Osteoblast (primary cell): ENCODE measurements around the gene GPR17. TPM values are rescaled to one million over a fixed set of nuclear protein-coding genes. Genes with fewer than 3 reads are reported as not detected.
A peak's percentile ranks its signal among the peaks of the same experiment; 100 is the strongest.

Source experiments
- DNase-seq: peaks from one replicate; pipeline ENCODE4 v3.0.0; 2011; ENCODE audit warnings: low spot score, mixed read lengths; ENCODE audit not compliant: insufficient read length; ENCODE audit errors: missing footprints
- H2AFZ ChIP-seq: 2 replicates; pipeline ENCODE4 v1.6.0; 2011; ENCODE audit warnings: mild to moderate bottlenecking, low read length
- H3K27ac ChIP-seq: 2 replicates; pipeline ENCODE4 v1.5.1; 2011; ENCODE audit warnings: mild to moderate bottlenecking, low read depth, low read length, moderate library complexity
- H3K27me3 ChIP-seq: 2 replicates; pipeline ENCODE4 v1.6.0; 2012; ENCODE audit warnings: mild to moderate bottlenecking, control low read depth, inconsistent platforms, low read length, moderate library complexity; ENCODE audit not compliant: insufficient read depth
- H3K36me3 ChIP-seq: 2 replicates; pipeline ENCODE4 v1.5.1; 2011; ENCODE audit warnings: mild to moderate bottlenecking, low read length, control low read depth, moderate library complexity; ENCODE audit not compliant: insufficient read depth
- H3K4me1 ChIP-seq: 2 replicates; pipeline ENCODE4 v1.5.1; 2011; ENCODE audit warnings: mild to moderate bottlenecking, low read length, control low read depth, moderate library complexity; ENCODE audit not compliant: insufficient read depth
- H3K4me2 ChIP-seq: 2 replicates; pipeline ENCODE4 v1.6.0; 2011; ENCODE audit warnings: mild to moderate bottlenecking, low read length; ENCODE audit not compliant: insufficient read depth
- H3K4me3 ChIP-seq: fragments of 200-600 bp; sonication (generic); 3 replicates; pipeline ENCODE4 v1.5.1; 2012; ENCODE audit warnings: mild to moderate bottlenecking, low read length, inconsistent platforms; ENCODE audit not compliant: insufficient read depth
- H3K79me2 ChIP-seq: 2 replicates; pipeline ENCODE4 v1.6.0; 2012; ENCODE audit warnings: mild to moderate bottlenecking, low read length, control low read depth, inconsistent platforms; ENCODE audit not compliant: insufficient read depth
- H3K9me3 ChIP-seq: 2 replicates; pipeline ENCODE4 v1.5.1; 2011; ENCODE audit warnings: low read depth, low read length, control low read depth
- H4K20me1 ChIP-seq: 2 replicates; pipeline ENCODE4 v1.6.0; 2012; ENCODE audit warnings: mild to moderate bottlenecking, low read length, control low read depth; ENCODE audit not compliant: insufficient read depth
- total RNA-seq: library from RNA; depleted of rRNA; stranded (reverse); fragments of >200 nt; gene quantifications from 2 replicates; pipeline ENCODE4 v1.2.3, GENCODE V29; 2012
- TF ChIP-seq, protein P1 (sequence below): IDR thresholded peaks from 2 replicates; pipeline ENCODE4 v1.5.1; 2011; ENCODE audit warnings: mild to moderate bottlenecking, low read depth, low read length, moderate library complexity; ENCODE audit errors: extremely low read depth

Gene GPR17
- total RNA-seq, 1 donor = not detected

DNA sequence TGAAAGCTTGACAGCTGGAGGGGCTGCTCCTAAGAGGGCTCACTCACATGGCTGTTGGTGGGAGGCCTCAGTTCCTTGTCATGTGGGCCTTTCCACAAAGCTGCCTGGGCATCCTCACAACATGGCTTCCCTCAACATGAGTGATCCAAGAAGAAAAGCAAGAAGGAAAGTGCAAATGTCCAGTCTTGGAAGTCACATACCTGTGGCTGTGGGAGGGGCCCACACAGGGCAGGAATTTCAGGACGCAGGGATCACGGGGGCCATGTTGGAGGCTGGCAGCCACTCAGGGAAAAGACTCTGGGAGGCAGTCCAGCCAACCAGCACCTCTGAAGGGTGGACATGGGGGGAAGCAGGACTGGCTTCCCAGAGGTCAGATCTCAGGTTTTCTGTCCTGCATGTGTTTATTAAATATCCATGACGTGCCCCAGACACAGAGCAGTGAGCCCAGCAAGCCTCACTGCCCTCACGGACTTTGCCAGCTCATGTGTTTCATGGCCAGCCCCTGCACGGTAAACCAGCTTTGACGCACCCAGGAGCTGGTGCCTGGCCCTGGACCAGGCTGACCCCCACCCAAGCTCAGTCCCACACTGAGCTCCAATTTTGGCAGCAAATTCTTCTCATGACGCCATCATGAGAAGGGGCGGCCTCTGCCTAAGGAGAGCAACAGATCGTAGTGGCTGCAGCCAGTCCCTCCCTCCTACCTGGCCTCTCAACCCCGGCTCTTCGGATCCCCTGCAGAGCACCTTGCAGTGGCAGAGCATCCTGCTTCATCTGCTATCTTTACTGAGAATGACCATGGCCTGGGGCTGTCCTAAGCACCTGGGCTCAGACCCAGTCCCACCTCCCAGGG lies 34.7 kb upstream of the GPR17 start:
- Histone ChIP-seq H3K4me2 (no peak overlapping the region), H3K27me3 (no peaks in the 10 kb centered on the region), H4K20me1 (no peaks in the 10 kb centered on the region), H3K36me3 (no peaks in the 10 kb centered on the region), H3K27ac (no peak overlapping the region), H3K9me3 (no peaks in the 10 kb centered on the region), H2AFZ (no peak overlapping the region), H3K4me1 (peaks cover 6% of the 10 kb centered on the region), H3K4me3 (no peak overlapping the region), H3K79me2 (no peaks in the 10 kb centered on the region)
- TF ChIP-seq, protein P1, sequence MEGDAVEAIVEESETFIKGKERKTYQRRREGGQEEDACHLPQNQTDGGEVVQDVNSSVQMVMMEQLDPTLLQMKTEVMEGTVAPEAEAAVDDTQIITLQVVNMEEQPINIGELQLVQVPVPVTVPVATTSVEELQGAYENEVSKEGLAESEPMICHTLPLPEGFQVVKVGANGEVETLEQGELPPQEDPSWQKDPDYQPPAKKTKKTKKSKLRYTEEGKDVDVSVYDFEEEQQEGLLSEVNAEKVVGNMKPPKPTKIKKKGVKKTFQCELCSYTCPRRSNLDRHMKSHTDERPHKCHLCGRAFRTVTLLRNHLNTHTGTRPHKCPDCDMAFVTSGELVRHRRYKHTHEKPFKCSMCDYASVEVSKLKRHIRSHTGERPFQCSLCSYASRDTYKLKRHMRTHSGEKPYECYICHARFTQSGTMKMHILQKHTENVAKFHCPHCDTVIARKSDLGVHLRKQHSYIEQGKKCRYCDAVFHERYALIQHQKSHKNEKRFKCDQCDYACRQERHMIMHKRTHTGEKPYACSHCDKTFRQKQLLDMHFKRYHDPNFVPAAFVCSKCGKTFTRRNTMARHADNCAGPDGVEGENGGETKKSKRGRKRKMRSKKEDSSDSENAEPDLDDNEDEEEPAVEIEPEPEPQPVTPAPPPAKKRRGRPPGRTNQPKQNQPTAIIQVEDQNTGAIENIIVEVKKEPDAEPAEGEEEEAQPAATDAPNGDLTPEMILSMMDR = no peak
- no peak for DNase-seq

GRCh38 chr2:127612111-127612822 lies 33.7 kb upstream of the GPR17 start:
- no peak overlapping the region for H3K4me2 ChIP-seq
- H2AFZ ChIP-seq = no peak overlapping the region
- H4K20me1 ChIP-seq = no peaks in the 10 kb centered on the region
- H3K79me2 ChIP-seq = no peaks in the 10 kb centered on the region
- peak; percentile 58 for DNase-seq
- H3K27ac ChIP-seq = no peak overlapping the region
- H3K9me3 ChIP-seq = no peaks in the 10 kb centered on the region
- H3K36me3 ChIP-seq = no peaks in the 10 kb centered on the region
- no peaks in the 10 kb centered on the region for H3K27me3 ChIP-seq
- H3K4me1 ChIP-seq = peaks cover 6% of the 10 kb centered on the region
- H3K4me3 ChIP-seq = no peak overlapping the region
- TF ChIP-seq, protein P1 = no peak

GRCh38 chr2:127614246-127614645 lies 31.7 kb upstream of the GPR17 start:
- Histone ChIP-seq H3K79me2 (no peaks in the 10 kb centered on the region), H3K27ac (no peak overlapping the region), H3K9me3 (no peaks in the 10 kb centered on the region), H3K4me2 (no peak overlapping the region), H2AFZ (no peak overlapping the region), H3K4me1 (peaks cover 6% of the 10 kb centered on the region), H4K20me1 (no peaks in the 10 kb centered on the region), H3K36me3 (no peaks in the 10 kb centered on the region), H3K4me3 (no peak overlapping the region), H3K27me3 (no peaks in the 10 kb centered on the region)
- DNase-seq = peak; percentile 69
- TF ChIP-seq, protein P1 = no peak

DNA sequence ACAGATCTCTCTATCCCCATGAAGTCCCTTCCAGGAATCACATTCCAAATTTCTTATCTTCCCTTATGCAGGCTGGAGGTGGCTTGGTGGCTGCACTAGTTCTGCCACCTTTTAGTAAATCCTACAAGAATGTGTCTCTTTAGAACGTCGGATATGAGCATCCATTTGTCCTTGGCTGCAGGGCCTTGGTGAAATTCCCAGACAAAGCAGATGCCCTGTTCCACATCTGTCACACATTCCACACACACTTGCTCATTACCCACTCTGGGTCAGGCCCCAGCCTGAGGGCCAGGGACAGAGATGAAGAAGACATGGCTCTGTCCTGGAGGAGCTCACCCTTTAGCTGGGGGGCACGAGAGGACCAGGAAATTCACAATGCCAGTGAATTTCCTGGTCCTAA lies 31.2 kb upstream of the GPR17 start:
- DNase-seq = peak; percentile 87
- no peaks in the 10 kb centered on the region for H4K20me1 ChIP-seq
- H3K27ac ChIP-seq = no peak overlapping the region
- no peak overlapping the region for H3K4me3 ChIP-seq
- no peaks in the 10 kb centered on the region for H3K79me2 ChIP-seq
- no peaks in the 10 kb centered on the region for H3K36me3 ChIP-seq
- no peak overlapping the region for H3K4me2 ChIP-seq
- H3K27me3 ChIP-seq = no peaks in the 10 kb centered on the region
- H3K9me3 ChIP-seq = no peaks in the 10 kb centered on the region
- no peak overlapping the region for H2AFZ ChIP-seq
- H3K4me1 ChIP-seq = peaks cover 6% of the 10 kb centered on the region
- TF ChIP-seq, protein P1 = no peak
